Measurements from ENCODE around the gene GLIS1. TPM values are rescaled to one million over a fixed set of nuclear protein-coding genes. Genes with fewer than 3 reads are reported as not detected.

GLIS1 gene
- total RNA-seq, 4 donors from 2014 or later, result 0.63 to 2.4 (median 1.0) TPM

DNA sequence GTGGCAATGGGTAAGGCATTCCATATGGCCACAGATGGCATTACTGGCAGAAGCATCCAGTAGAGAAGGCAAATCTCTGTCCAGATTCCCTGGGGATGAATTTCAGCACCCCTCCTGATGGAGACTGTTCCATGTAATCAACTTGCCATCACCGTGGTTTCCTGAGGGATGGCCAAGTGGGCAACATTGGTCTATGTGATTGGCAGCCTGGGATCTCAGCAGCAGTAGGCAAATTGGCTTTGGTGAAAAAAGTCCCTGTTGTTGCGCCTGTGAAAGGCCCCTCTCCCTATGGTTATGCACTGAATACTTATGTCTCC lies 260.5 kb downstream of the GLIS1 start:
- TF ChIP-seq, protein P1, sequence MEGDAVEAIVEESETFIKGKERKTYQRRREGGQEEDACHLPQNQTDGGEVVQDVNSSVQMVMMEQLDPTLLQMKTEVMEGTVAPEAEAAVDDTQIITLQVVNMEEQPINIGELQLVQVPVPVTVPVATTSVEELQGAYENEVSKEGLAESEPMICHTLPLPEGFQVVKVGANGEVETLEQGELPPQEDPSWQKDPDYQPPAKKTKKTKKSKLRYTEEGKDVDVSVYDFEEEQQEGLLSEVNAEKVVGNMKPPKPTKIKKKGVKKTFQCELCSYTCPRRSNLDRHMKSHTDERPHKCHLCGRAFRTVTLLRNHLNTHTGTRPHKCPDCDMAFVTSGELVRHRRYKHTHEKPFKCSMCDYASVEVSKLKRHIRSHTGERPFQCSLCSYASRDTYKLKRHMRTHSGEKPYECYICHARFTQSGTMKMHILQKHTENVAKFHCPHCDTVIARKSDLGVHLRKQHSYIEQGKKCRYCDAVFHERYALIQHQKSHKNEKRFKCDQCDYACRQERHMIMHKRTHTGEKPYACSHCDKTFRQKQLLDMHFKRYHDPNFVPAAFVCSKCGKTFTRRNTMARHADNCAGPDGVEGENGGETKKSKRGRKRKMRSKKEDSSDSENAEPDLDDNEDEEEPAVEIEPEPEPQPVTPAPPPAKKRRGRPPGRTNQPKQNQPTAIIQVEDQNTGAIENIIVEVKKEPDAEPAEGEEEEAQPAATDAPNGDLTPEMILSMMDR (IDR thresholded peaks at IDR 0.05), result no peak
- TF ChIP-seq POLR2A (IDR thresholded peaks at IDR 0.05), result no peak
- no peak for DNase-seq (ENCODE audit: low spot score in 2 of 2)
- intact Hi-C loops (cut with DNase I; ENCODE audit: low total_unique reads), result no loop called here
- 94 to 96% methylated on average over 2 of the region's 2 CpGs for WGBS, 2 donors
- no peak overlapping the region for H3K4me3 ChIP-seq (ENCODE audit: low read depth, poor library complexity, severe bottlenecking)

DNA sequence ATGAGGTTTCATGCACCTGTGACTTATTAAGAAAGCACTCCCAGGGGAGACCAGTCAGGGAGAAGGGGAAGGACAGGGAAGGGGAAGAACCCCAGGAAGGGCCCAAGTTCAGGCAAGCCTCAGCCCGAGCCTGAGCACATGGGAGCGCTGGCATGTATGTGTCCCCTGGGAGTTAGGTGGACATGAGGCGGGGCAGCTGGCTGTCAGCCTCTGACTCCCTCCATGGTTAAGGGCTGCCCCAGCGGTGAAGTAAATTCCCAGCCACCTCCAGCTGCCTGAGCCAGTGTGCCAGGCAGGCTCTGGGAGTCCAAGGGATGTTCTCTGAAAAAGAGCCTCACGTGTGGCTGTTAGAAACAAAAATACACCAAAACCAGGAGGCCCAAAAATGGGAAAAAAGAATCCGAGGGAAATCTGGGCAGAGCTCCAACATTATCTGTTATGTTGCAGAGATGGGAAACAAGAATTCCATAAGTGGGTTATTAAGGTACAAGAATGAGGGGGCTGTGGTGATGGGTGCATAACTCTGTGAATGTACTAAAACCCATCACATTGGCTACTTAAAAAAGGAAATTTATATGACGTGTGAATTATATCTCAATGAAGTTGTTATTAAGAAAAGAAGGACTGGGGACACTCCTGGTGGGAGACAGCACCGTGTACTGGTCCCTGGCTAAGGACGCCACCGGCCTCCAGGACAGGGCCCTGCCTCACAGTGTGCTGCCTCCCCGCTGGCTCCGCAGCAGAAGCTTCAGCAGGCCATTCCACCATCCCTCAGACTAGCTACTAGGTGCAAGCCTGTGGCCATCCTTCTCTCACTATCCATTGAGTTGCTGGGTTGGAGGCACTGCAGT lies 261.1 kb downstream of the GLIS1 start:
- TF ChIP-seq, protein P1 (IDR thresholded peaks at IDR 0.05), result no peak
- TF ChIP-seq POLR2A (IDR thresholded peaks at IDR 0.05), result no peak
- WGBS, 2 donors, result 77 to 87% methylated on average over 12 of the region's 12 CpGs
- H3K4me3 ChIP-seq (ENCODE audit: low read depth, poor library complexity, severe bottlenecking), result no peak overlapping the region
- intact Hi-C loops (cut with DNase I; ENCODE audit: low total_unique reads), result no loop called here
- no peak for DNase-seq (ENCODE audit: low spot score in 2 of 2)

DNA sequence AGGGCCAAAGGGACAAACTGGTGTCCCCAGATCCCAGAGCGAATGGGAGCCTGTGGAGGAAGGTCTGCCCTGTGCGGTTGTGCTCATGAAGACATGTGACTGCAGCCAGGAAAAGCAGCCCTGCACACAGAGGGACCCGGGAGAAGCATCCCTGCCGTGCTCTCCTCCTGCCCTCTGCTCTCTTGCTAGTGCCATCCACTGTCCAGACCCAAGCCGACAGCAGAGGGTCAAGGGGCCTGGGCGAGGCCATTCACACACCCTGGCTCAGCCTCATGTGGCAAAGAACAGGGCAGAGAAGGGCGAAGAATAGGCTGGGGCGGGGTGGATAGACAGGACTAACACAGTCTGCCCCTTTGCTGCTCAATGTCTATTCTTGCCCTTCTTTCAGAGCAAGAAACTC lies 262.4 kb downstream of the GLIS1 start:
- WGBS, 2 donors, result 81 to 90% methylated on average over 8 of the region's 8 CpGs
- TF ChIP-seq POLR2A (IDR thresholded peaks at IDR 0.05), result no peak
- TF ChIP-seq, protein P1 (IDR thresholded peaks at IDR 0.05), result no peak
- intact Hi-C loops (cut with DNase I; ENCODE audit: low total_unique reads), result loop anchor here (1.0 kb wide), 1 partner anchor 18 kb away; no protein-coding TSS in a partner anchor
- no peak for DNase-seq (ENCODE audit: low spot score in 2 of 2)
- no peak overlapping the region for H3K4me3 ChIP-seq (ENCODE audit: low read depth, poor library complexity, severe bottlenecking)

DNA sequence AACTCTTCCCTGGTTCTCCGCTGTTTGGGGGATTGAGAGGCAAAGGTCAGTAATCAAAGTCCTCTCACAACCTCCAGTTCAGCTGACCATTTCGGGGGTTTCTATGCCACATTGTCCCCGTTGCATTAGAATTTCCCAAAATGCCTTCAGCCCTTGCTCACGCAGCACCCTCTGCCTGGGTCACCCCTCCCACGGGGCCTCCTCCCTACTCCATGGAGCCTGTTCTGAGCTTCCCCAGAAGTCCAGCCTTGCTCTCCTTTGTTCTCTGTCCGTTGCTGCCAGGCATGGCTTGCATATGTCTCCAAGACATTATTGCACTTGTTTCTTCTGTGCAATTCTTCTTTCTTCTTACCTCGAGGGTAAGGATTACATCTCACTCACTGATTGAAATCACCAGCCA lies 263.3 kb downstream of the GLIS1 start:
- intact Hi-C loops (cut with DNase I; ENCODE audit: low total_unique reads), result loop anchor here (1.0 kb wide), 1 partner anchor 19 kb away; no protein-coding TSS in a partner anchor
- TF ChIP-seq, protein P1 (IDR thresholded peaks at IDR 0.05), result no peak
- TF ChIP-seq POLR2A (IDR thresholded peaks at IDR 0.05), result no peak
- DNase-seq (ENCODE audit: low spot score in 2 of 2), result no peak
- no peak overlapping the region for H3K4me3 ChIP-seq (ENCODE audit: low read depth, poor library complexity, severe bottlenecking)
- WGBS, 2 donors, result 62 to 82% methylated on average over 7 of the region's 7 CpGs

DNA sequence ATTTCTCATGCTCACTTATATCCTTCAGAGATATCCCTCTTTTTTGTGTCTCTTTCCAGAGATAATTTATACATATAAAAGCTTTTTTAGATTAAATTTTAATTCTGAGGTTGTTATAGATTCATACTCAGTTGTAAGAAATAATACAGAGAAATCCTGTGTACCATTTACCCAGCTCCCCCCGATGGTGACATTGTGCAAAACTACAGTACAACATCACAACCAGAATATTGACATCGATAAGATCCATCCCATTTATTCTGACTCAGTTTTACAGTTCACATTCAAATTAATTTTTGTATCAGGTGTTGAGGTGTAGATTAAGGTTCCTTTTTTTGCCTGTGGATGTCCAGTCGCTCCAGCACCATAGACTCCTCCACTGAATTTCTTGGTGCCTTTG lies 265.5 kb downstream of the GLIS1 start:
- intact Hi-C loops (cut with DNase I; ENCODE audit: low total_unique reads), result no loop called here
- 90 to 92% methylated on average over 3 of the region's 3 CpGs for WGBS, 2 donors
- no peak for DNase-seq (ENCODE audit: low spot score in 2 of 2)
- no peak overlapping the region for H3K4me3 ChIP-seq (ENCODE audit: low read depth, poor library complexity, severe bottlenecking)
- TF ChIP-seq, protein P1 (IDR thresholded peaks at IDR 0.05), result no peak
- no peak for TF ChIP-seq POLR2A (IDR thresholded peaks at IDR 0.05)

Data from lower leg skin (tissue), 4 donors.